ENCODE data around the gene ZNF665.
"Not testable (repeated sequence)": the region's sequence is repeated elsewhere in the genome, so short reads cannot be mapped to it uniquely, and the experiment has no call there.

GRCh38 chr19:53189691-53190198 is 3.4 kb downstream of the ZNF665 start:
- TF ChIP-seq CTCF (IDR thresholded peaks at IDR 0.05; ENCODE audit: poor library complexity, severe bottlenecking); EZH2 (IDR thresholded peaks at IDR 0.05; ENCODE audit: borderline replicate concordance, insufficient read depth, low read length, poor library complexity, severe bottlenecking); TAF1 (IDR thresholded peaks at IDR 0.05; ENCODE audit: low read depth); EP300 (conservative IDR thresholded peaks at IDR 0.05; ENCODE audit: poor library complexity, severe bottlenecking); RAD21 (conservative IDR thresholded peaks at IDR 0.05): not testable (repeated sequence)
